ENCODE results near the gene RBM15. TPM values are rescaled to one million over a fixed set of nuclear protein-coding genes. Genes with fewer than 3 reads are reported as not detected.

The RBM15 gene
- total RNA-seq, 1 experiment from 2014 or later: 44.0 TPM

DNA sequence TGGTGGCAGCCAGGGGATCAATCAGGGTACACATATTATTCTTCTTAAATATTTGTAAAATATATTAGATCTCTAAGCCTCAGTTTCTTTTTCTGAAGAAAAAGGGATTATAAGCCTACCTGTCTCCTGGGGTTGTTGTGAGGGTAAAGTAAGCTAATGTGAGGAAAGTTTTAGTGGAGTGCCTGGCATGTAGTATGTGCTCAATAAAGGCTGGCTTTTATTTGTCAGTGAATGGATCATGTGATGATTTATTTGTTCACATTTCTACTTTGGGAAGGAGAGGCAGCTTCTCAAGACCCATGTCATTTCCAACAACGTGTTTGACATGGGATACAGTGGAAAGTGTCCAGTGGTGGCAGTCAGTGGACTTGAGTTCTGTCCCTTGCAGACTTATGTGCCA is 12.4 kb upstream of the RBM15 start:
- no peaks in the 10 kb centered on the region for H3K79me2 ChIP-seq (ENCODE audit: insufficient read depth, low read length)
- H3K36me3 ChIP-seq (ENCODE audit: control insufficient read depth in 1 of 2, insufficient read depth in 2 of 2, low read length in 2 of 2): no peaks in the 10 kb centered on the region
- no peak for TF ChIP-seq FOSL1 (IDR thresholded peaks at IDR 0.05; ENCODE audit: low read depth)
- TF ChIP-seq, protein P1, sequence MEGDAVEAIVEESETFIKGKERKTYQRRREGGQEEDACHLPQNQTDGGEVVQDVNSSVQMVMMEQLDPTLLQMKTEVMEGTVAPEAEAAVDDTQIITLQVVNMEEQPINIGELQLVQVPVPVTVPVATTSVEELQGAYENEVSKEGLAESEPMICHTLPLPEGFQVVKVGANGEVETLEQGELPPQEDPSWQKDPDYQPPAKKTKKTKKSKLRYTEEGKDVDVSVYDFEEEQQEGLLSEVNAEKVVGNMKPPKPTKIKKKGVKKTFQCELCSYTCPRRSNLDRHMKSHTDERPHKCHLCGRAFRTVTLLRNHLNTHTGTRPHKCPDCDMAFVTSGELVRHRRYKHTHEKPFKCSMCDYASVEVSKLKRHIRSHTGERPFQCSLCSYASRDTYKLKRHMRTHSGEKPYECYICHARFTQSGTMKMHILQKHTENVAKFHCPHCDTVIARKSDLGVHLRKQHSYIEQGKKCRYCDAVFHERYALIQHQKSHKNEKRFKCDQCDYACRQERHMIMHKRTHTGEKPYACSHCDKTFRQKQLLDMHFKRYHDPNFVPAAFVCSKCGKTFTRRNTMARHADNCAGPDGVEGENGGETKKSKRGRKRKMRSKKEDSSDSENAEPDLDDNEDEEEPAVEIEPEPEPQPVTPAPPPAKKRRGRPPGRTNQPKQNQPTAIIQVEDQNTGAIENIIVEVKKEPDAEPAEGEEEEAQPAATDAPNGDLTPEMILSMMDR (IDR thresholded peaks at IDR 0.05 in 2 of 3, conservative IDR thresholded peaks at IDR 0.05 in 1 of 3; ENCODE audit: borderline replicate concordance in 1 of 3, insufficient read depth in 1 of 3, low read depth in 2 of 3, low read length in 2 of 3): no peak
- TF ChIP-seq TCF7L2 (IDR thresholded peaks at IDR 0.05; ENCODE audit: borderline replicate concordance, extremely low read depth, insufficient read depth, insufficient read length): no peak
- TF ChIP-seq EZH2 (IDR thresholded peaks at IDR 0.05): no peak
- TF ChIP-seq RAD21 (IDR thresholded peaks at IDR 0.05; ENCODE audit: low read depth): no peak
- no peak for TF ChIP-seq JUND (IDR thresholded peaks at IDR 0.05)
- no peak for TF ChIP-seq SP1 (IDR thresholded peaks at IDR 0.05; ENCODE audit: low read depth)
- no peak for TF ChIP-seq YY1 (IDR thresholded peaks at IDR 0.05; ENCODE audit: extremely low read depth, insufficient replicate concordance, low read depth, low read length)
- H3K9ac ChIP-seq (ENCODE audit: low read length): no peak overlapping the region
- no peak for ATAC-seq
- POLR2A ChIA-PET: no interaction called here
- RAD21 ChIA-PET (ENCODE audit: low non-redundant PET in 1 of 2, low total read pairs in 2 of 2, uncharacterized antibody in 2 of 2, unreplicated experiment in 2 of 2): no interaction called here
- H3K9me2 ChIP-seq (ENCODE audit: insufficient read depth): no peaks in the 10 kb centered on the region
- no TSS peak for BruUV-seq (replicated peaks)
- H3K27ac ChIP-seq (ENCODE audit: low read depth, low read length): no peak overlapping the region
- no peaks in the 10 kb centered on the region for H4K20me1 ChIP-seq (ENCODE audit: insufficient read depth)
- H3K4me1 ChIP-seq (ENCODE audit: control insufficient read depth in 1 of 2, insufficient read depth in 2 of 2, low read length in 2 of 2): peaks cover 12 to 26% of the 10 kb centered on the region in 2 experiments
- H3K9me3 ChIP-seq (ENCODE audit: control insufficient read depth in 1 of 2, insufficient read depth in 1 of 2, low read depth in 1 of 2, low read length in 2 of 2): no peaks in the 10 kb centered on the region
- H3K27me3 ChIP-seq (ENCODE audit: insufficient read depth, low read length): no peaks in the 10 kb centered on the region
- no peak for DNase-seq (ENCODE audit: low read depth, low spot score)
- intact Hi-C loops (cut with micrococcal nuclease): no loop called here
- CTCF ChIA-PET: no interaction called here
- H3K4me2 ChIP-seq (ENCODE audit: low read length): no peak overlapping the region
- no peak overlapping the region for H3K4me3 ChIP-seq (replicated peaks in 1 of 2; ENCODE audit: low read depth in 1 of 2, low read length in 2 of 2)
- no peak overlapping the region for H2AFZ ChIP-seq (ENCODE audit: low read depth, low read length, poor library complexity, severe bottlenecking)

DNA sequence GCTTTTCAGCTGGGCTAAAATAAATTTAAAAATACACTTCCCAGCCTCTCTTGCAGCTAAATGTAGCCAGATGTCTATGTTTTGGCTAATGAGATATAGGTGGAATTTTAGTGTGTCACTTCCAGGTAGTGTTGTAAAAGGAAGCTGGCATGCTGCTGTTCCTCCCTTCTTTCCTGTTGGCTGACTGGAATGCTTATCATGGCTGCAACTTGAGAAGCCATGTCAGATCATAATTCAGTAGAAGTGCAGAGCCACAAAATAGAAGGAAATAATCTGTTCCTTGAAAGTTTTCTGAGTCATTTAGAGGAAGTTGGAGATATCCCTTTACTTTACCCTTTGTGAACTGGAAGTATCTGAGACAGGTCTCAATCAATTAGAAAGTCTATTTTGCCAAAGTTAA is 10.9 kb upstream of the RBM15 start:
- intact Hi-C loops (cut with micrococcal nuclease): no loop called here
- Histone ChIP-seq H3K36me3 (ENCODE audit: control insufficient read depth in 1 of 2, insufficient read depth in 2 of 2, low read length in 2 of 2) (no peaks in the 10 kb centered on the region), H2AFZ (ENCODE audit: low read depth, low read length, poor library complexity, severe bottlenecking) (no peak overlapping the region), H3K27ac (ENCODE audit: low read depth, low read length) (no peak overlapping the region), H3K4me1 (ENCODE audit: control insufficient read depth in 1 of 2, insufficient read depth in 2 of 2, low read length in 2 of 2) (peaks cover 12 to 26% of the 10 kb centered on the region in 2 experiments), H3K4me3 (replicated peaks in 1 of 2; ENCODE audit: low read depth in 1 of 2, low read length in 2 of 2) (no peak overlapping the region), H3K9me3 (ENCODE audit: control insufficient read depth in 1 of 2, insufficient read depth in 1 of 2, low read depth in 1 of 2, low read length in 2 of 2) (no peaks in the 10 kb centered on the region), H3K79me2 (ENCODE audit: insufficient read depth, low read length) (no peaks in the 10 kb centered on the region), H3K9ac (ENCODE audit: low read length) (no peak overlapping the region), H4K20me1 (ENCODE audit: insufficient read depth) (no peaks in the 10 kb centered on the region), H3K27me3 (ENCODE audit: insufficient read depth, low read length) (no peaks in the 10 kb centered on the region), H3K4me2 (ENCODE audit: low read length) (no peak overlapping the region), H3K9me2 (ENCODE audit: insufficient read depth) (no peaks in the 10 kb centered on the region)
- CTCF ChIA-PET: interaction anchor here (1.1 to 1.4 kb wide), 3 partner anchors 10 to 119 kb away, joined by 3 to 5 read pairs (median 4); partner anchors contain the start of gene RBM15
- DNase-seq (ENCODE audit: low read depth, low spot score) (no peak), ATAC-seq (no peak)
- BruUV-seq (replicated peaks): no TSS peak
- POLR2A ChIA-PET: no interaction called here
- RAD21 ChIA-PET (ENCODE audit: low non-redundant PET in 1 of 2, low total read pairs in 2 of 2, uncharacterized antibody in 2 of 2, unreplicated experiment in 2 of 2): no interaction called here
- TF ChIP-seq REST (IDR thresholded peaks at IDR 0.05; ENCODE audit: low read depth): no peak
- no peak for TF ChIP-seq POLR2A (IDR thresholded peaks at IDR 0.05; ENCODE audit: borderline replicate concordance, extremely low read depth, insufficient read depth, insufficient read length)
- TF ChIP-seq, protein P2, sequence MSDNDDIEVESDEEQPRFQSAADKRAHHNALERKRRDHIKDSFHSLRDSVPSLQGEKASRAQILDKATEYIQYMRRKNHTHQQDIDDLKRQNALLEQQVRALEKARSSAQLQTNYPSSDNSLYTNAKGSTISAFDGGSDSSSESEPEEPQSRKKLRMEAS (IDR thresholded peaks at IDR 0.05): no peak
- no peak for TF ChIP-seq YY1 (IDR thresholded peaks at IDR 0.05; ENCODE audit: extremely low read depth, insufficient replicate concordance, low read depth, low read length)
- TF ChIP-seq SP1 (IDR thresholded peaks at IDR 0.05; ENCODE audit: low read depth): no peak
- TF ChIP-seq TCF7L2 (IDR thresholded peaks at IDR 0.05; ENCODE audit: borderline replicate concordance, extremely low read depth, insufficient read depth, insufficient read length): no peak
- TF ChIP-seq, protein P1 (IDR thresholded peaks at IDR 0.05 in 2 of 3, conservative IDR thresholded peaks at IDR 0.05 in 1 of 3; ENCODE audit: borderline replicate concordance in 1 of 3, insufficient read depth in 1 of 3, low read depth in 2 of 3, low read length in 2 of 3): no peak
- no peak for TF ChIP-seq ZFX (IDR thresholded peaks at IDR 0.05)
